Skeletal muscle cell (primary cell): ENCODE results near the gene RBM5.
A peak's percentile ranks its signal among the peaks of the same experiment; 100 is the strongest.
"Not testable (repeated sequence)": the region's sequence is repeated elsewhere in the genome, so short reads cannot be mapped to it uniquely, and the experiment has no call there.

Experiments
- DNase-seq: peaks from one replicate; pipeline ENCODE4 v3.0.0-alpha.2; 2010; ENCODE audit warnings: low read depth
- H3K4me3 ChIP-seq: 2 replicates; pipeline ENCODE4 v1.5.1; 2011; ENCODE audit warnings: low read depth, mild to moderate bottlenecking, control low read depth, low read length, moderate library complexity

RBM5 gene

DNA sequence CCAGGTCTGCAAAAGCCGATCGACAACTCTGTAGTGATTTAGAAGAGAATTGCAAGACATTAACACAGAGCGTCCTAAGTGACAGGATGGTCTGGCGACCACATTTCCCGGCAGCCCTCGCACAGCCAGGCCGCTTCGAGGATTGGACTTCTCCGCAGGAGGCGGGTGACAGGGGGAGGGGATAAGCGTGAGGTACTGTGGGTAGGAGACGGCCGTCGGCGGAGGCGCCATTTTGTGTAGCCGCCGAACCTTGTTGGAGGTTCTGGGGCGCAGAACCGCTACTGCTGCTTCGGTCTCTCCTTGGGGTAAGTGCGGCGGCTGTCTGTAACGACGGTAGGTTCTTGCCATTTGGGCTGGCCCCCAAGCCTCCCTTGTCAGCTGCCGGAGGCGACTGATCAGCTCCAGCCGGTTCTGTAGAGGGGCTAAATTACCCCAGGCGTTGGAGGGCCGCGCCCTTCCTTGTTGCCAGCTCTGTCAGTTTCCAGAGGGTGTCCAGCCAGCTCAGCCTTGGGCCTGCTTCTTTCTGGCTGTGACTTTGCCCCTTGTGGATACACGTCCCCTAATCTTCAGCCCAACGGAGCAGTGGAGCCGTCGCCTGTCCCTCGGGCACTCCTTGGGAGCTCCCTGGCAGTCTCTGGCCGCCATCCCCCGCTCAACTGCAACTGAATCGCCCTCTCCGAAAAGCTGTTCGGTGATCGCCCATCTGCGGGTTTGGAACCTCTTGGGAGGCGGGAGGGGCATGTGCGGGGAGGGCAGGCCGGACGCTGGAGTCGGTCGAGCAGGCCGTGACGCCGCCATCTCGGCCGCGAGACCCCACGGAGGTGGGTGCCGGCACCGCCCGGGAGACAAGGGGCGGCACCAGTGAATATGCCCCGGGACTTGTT is at the start of gene RBM5:
TSS of gene RBM5 (plus strand) at position 195 of the 884 bp plus-strand sequence. CDS start 1,516 bp downstream, outside the sequence.
- DNase-seq, result peak; percentile 78
- peak within 1 kb of the TSS; percentile 99 for H3K4me3 ChIP-seq

DNA sequence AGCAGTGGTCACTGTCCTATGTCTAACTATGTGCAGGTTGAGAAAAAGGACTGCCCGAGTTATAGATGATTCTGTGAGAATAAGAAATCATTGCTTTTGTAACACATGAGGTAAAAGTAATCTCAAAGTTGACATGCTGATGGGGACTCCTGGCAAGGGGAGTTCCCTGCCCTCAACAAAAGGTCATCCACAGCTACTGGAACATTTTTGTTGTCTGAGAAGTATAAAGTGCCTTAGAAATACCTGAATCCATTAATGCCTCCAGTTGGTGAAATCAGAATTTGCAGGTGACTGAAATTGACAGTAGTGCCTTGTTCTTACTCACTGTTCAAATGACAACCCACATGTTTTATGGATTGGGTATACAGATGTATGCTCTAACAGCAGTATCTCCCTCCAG is 43.7 kb upstream of the RBM5 start:
- DNase-seq, result no peak
- H3K4me3 ChIP-seq, result no peak overlapping the region

DNA sequence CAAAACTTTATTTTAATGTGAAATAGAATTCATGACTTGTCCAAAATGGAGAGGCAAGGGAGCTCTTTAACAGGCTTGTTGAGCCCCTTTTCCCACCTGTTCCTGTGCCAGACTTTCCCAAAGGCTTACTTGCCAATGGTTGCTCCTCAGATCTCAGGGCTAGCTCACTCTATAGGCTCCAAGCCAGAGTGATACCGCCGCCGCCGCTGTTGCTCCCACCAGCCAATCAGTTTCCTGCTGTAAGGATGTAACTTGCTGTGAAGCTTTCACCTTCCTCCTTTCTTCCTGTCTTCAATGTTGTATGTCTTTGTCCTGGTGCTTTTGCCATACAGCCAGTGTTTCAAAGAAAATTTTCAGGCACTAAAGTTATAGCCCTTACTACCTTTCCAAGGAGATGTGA is 41.3 kb upstream of the RBM5 start:
- no peak overlapping the region for H3K4me3 ChIP-seq
- DNase-seq, result no peak

DNA sequence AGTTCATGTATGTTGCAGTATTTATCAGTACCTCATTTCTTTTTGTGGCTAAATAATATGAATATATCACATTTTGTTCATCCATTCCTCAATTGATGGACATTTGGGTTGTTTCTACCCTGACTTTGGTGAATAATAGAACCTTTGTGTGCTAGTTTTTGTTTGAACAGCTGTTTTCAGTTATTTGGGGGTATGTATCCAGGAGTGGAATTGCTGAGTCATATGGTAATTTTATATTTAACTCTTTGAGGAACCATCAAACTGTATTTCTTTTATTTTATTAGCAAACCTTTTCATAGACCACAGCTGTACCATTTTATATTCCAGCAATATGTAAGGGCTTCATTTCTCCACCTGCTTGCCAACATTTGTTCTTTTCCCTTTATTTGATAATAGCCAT is 38.4 kb upstream of the RBM5 start:
- DNase-seq, result peak; percentile 54
- no peak overlapping the region for H3K4me3 ChIP-seq

DNA sequence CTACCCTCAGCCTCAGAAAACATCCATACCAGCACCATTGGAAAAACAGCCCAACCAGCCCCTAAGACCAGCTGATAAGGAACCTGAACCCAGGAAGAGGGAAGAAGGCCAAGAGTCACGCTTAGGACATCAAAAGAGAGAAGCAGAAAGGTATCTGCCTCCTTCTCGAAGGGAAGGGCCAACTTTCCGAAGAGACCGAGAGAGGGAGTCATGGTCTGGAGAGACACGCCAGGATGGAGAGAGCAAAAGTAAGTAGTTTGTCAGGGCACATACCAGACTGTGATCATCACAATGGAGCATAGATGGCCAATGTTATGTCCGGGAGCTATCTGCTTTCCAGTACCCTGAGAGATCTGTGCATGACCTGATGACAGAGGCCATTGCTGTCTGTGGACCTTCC is 31.0 kb upstream of the RBM5 start:
- no peak overlapping the region for H3K4me3 ChIP-seq
- no peak for DNase-seq

DNA sequence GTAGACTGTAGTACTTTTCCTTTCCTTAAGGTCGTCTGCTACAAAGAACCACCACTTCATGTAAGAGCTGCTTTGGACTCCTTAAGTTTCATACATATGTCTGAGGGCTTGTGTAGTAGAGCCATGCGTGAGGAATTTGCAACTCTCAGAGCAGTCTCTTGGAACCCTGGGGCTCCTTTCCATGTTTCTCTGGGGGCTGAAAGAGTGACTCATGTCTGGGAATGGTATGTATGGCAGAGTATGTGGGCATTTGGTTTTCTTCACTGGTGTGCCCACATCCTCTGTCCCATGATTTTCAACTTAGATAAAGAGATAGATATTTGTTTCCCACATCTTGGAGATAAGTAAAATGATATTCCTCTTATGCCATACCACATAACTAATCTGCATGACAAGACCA is 20.6 kb upstream of the RBM5 start:
- no peak overlapping the region for H3K4me3 ChIP-seq

DNA sequence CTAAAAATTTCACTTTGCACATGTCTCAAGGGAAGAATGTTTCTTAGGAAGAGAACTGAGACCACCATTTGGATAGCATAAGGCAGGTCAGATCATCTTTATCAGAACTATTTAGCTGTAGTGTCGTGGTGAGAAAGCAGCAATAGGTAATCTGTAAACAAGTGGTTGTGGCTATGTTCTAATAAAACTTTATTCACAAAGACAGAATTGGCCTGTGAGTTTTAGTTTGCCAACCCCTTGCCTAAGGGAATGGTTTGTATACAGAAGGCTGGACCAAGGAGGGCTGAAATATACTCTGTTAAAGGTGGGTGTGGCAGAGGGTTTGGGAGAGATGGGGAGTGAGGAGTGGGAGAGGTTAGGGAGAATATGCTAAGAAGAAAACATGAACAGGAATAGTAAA is 10.6 kb upstream of the RBM5 start:
- H3K4me3 ChIP-seq, result no peak overlapping the region
- no peak for DNase-seq

More for the DNA sequence above, 20.6 kb upstream of the RBM5 start:
- no peak for DNase-seq

DNA sequence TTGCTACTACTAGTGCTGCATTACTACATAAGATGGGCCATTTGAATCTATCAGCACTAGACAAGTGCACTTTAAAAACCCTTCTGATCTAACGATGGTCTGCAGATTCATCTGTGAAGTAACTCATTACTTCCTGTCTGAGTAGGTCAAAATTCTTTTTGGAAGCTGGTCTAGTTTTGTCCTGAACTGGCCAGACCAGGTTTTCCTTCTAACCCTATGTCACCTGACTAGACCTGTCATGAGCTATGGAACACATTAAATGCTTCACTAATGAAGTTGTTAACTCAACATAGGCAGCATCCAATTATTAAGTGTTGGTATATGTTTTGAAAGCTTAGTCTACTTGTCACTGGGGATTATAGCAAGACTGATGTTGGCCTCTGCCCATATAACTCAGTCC is 10.1 kb upstream of the RBM5 start:
- H3K4me3 ChIP-seq, result no peak overlapping the region
- no peak for DNase-seq

DNA sequence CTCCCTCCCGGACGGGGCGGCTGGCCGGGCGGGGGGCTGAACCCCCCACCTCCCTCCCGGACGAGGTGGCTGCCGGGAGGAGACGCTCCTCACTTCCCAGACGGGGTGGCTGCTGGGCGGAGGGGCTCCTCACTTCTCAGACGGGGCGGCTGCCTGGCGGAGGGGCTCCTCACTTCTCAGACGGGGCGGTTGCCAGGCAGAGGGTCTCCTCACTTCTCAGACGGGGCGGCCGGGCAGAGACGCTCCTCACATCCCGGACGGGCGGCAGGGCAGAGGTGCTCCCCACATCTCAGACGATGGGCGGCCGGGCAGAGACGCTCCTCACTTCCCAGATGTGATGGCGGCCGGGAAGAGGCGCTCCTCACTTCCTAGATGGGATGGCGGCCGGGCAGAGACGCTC is 3.8 kb upstream of the RBM5 start:
- DNase-seq, H3K4me3 ChIP-seq: not testable (repeated sequence)

DNA sequence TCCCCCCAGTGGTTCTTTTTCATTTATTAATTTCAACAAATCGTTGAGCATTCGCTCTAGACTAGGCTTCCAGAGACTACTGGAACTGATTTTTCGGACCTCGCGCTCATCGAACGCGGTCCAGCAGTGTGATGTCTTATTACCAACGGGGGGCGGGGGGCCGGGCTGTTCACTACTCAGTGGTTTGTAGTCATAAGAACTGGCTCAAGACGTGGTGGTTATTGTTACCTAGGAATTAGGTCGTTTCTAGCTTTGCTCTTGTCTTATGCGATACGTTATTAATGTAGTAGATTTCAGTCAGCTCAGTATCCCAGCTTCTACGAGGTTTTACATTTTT is 858 bp downstream of the RBM5 start:
- DNase-seq, result no peak
- peak overlapping the region; percentile 99 for H3K4me3 ChIP-seq

DNA sequence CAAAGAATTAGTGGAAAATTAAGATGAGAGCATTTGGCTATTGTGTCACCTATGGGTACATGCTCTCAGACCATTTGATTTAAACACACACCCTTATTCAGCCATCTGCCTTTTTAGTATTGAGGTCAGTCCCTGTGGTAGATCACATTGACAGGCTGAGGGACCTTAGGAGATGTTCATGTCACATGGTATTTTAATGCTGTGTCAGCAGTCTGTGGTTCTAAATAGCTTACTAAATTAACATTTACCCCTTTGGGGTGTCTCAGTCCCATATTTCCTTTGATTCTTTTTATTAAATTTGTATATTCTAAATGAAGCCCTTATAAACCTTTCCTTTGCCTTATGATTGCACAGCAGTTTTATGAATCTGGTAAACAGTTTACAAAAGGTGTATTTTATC is 2.3 kb downstream of the RBM5 start:
- H3K4me3 ChIP-seq, result no peak overlapping the region
- no peak for DNase-seq

DNA sequence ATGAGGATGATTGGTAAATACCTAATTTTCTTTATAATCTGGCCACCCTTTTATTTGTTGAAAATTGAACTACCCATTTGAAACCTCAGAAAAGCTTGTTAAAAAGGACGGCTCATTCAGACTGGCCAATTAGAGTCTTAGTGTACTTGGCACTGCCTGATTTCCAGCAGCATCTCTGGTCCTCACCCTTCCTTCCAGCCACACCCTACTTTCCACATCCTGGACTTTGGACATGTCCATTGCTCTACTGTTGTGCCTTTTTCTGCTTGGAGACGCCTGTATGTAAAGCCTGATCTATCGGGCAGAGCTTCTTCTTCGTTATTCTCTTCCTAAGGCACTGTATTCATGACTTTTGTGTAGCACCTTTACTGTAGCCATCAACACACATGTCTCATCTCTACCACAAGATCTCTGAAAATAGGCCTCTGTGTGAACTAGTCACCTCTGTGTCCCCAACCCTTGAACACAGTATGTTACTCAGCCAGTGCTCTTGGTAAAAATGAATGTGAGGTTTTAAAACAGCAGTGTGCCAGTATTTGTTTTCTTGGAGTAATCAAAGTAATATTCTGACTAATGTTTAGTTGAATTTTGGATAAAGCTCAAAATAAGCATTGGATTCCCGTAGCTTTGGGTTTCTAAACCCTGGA is 6.8 kb downstream of the RBM5 start:
- no peak overlapping the region for H3K4me3 ChIP-seq
- DNase-seq, result no peak

DNA sequence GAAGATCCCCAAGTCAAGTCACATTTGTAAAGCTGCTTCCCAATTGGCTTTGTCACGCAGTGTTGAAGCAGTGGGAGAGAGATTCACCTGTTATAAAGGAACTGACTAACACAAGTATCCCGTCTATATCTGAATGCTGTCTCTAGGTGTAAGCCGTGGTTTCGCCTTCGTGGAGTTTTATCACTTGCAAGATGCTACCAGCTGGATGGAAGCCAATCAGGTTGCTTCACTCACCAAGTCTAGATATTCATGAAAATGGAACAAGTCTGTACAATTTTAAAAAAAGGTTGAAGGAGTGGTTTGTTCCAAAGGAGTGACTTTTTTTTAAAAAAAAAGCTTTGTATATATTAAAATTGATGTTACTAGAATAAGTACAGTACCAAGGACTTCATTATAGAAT is 11.7 kb downstream of the RBM5 start:
- no peak overlapping the region for H3K4me3 ChIP-seq
- no peak for DNase-seq

DNA sequence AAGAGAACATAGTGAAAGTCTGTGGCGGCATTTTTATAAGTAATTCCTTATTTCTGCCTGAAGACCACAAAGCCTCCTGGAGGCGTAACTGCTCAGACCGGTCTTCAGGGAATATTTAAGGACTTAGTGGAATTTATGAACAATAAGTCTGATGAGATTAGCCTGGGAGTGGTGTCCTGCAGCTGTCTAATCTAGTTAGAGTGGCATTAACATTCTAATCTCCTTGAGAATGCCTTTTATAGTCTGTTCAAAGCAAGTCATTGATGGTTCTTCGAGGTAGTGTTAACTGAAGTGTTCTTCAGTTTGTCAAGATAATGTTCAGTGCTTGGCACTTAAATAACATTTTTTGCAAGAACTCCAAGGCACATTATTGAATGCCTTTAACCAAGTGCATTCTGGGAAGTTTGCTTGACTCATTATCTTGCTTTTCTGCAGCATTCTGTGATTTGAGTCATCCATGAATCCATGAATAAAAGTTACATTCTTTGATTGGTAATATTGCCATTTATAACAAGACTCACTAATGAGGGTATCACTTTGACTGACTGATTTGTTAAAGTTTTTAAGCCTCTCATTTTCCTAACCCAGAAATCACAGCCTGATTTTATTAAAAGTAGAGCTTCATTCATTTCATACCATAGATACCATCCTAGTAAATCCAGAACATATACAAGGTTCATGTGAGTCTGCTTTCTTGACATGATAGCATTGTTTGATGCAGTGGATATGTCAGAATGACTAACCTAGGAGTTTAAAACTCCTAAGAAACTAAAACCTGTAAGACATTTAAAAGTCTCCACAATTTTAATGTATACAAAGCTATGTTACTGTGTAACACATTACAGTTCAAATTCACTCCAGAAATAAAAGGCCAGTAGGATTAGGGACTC is 12.5 kb downstream of the RBM5 start:
- H3K4me3 ChIP-seq, result no peak overlapping the region
- DNase-seq, result no peak

DNA sequence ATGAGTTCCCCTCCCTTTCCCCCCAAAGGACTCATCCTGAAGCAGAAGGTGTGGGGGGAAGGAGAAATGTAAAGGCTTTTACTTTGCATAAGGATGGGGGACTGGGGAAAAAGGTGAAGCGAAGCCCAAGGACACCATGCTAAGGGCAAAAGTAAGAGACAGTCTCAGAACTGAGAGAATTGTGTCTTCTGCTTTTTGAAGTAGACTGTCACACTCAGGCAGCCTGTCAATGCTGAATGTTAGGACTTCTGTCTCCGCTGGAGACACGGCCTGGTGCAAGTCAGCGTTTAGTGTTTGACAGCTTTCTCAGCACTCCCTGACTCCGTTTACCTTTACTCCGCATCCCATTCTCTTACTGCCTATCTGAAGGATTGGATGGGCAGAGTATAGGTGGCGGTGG is 13.8 kb downstream of the RBM5 start:
- DNase-seq, result no peak
- no peak overlapping the region for H3K4me3 ChIP-seq

DNA sequence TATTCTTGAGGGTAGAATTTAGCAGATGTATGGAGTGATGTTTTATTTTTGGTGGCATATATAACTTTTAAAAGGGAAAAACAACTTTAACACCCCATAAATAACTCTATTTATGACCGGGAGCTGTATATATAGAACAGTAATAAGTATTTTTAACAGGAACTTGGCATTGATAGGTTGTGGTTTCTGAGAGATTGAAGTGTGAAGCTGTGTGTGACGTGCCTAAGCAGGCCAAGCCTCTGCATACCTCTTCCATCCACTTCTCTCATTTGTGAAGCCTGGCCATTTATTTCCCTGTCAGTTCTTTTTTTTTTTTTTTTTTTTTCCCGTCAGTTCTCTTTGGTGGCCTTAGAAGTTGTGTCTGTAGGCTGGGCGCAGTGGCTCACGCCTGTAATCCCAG is 23.0 kb downstream of the RBM5 start:
- DNase-seq, result no peak
- no peak overlapping the region for H3K4me3 ChIP-seq

DNA sequence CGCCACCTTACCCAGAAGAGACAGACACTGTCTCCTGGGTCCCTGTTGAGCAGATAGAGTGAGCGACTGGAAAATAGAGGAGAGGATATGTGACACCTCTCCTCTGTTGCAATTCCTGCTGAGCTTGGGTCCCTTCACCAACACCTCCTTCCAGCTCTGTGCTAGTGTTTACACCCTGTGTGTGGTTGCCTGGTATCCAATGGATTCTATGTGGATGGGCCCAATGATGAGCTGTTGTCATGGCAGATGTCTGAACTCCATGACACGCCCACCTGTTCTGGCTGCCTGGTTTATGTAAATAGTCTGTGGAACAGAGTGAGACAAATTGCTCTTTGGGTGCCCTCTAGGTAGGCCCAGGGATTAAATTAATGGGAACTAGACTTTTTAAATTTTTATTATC is 23.7 kb downstream of the RBM5 start:
- no peak overlapping the region for H3K4me3 ChIP-seq
- no peak for DNase-seq

DNA sequence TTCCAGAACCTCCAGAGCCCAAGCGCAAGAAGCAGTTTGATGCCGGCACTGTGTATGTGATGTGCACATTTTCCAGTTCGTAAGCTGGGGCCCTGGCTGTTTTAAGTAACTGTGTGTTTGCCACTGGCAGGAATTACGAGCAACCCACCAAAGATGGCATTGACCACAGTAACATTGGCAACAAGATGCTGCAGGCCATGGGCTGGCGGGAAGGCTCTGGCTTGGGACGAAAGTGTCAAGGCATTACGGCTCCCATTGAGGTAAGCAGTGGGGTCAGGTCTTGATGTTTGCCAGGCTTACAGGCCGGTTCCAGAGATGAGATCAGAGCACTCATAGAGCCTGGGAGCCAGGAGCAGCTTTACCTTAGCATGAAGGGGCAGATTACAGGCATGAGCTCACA is 28.4 kb downstream of the RBM5 start:
- no peak overlapping the region for H3K4me3 ChIP-seq
- no peak for DNase-seq

DNA sequence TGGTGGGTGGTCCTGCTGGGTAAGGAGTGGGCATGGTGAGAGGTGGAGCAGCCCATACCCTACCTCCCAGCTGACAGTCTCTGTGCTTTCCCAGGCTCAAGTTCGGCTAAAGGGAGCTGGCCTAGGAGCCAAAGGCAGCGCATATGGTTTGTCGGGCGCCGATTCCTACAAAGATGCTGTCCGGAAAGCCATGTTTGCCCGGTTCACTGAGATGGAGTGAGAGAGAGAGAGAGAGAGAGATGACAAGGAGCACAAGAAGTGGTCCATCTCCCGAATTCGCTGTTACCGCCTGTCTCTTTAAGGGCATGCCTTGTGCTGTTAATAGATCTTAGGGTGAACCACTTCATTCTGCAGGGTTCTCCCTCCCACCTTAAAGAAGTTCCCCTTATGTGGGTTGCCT is 29.5 kb downstream of the RBM5 start:
- no peak overlapping the region for H3K4me3 ChIP-seq
- no peak for DNase-seq

DNA sequence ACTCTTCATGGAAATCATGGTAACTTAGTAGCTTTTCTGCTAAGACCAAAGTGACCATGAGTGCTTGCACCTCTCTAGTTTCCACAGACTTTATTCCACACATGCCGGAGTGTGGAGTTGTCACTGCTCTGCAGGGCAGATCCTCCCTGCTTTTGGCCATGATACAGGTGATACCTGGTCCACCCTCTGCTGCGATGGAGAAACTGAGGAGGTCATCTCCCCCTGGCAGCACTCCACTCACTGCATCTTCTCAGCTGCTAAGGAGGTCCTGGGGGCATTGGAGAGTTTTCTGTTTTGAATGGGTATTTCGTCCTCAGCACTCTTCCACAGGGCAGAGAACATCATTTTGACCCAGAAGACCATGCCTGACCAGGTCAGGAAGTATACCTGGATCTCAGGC is 31.1 kb downstream of the RBM5 start:
- DNase-seq, result no peak
- no peak overlapping the region for H3K4me3 ChIP-seq
